SK-N-SH treated with all-trans-retinoic acid at 6 μM for 48 hours (cell line): ENCODE results near the gene RIMBP2.

Source experiments
- ATAC-seq: fragments of 200-7000 bp; cut with Tn5 transposase; 3 replicates; pipeline ENCODE4 v1.9.1; 2020; ENCODE audit warnings: mild to moderate bottlenecking, moderate library complexity
- ARNTL ChIP-seq: fragments of 450-650 bp; formaldehyde crosslinking; IDR thresholded peaks from 2 replicates; pipeline ENCODE4 v1.5.0; 2020; ENCODE audit warnings: low read depth, mild to moderate bottlenecking, moderate library complexity, borderline replicate concordance
- CSDC2 ChIP-seq: fragments of 250-450 bp; sonication (Bioruptor Pico); IDR thresholded peaks from 2 replicates; pipeline ENCODE4 v1.5.0; 2020; ENCODE audit warnings: mild to moderate bottlenecking, moderate library complexity
- ESRRG ChIP-seq: fragments of 250-450 bp; sonication (Bioruptor Pico); IDR thresholded peaks from 2 replicates; pipeline ENCODE4 v1.6.1; 2021; ENCODE audit warnings: mild to moderate bottlenecking
- ISL1 ChIP-seq: fragments of 250-450 bp; sonication (Bioruptor Pico); IDR thresholded peaks from 2 replicates; pipeline ENCODE4 v2.1.2; 2022; ENCODE audit warnings: mild to moderate bottlenecking, moderate library complexity
- OSR1 ChIP-seq: fragments of 250-450 bp; sonication (Bioruptor Pico); IDR thresholded peaks from 2 replicates; pipeline ENCODE4 v1.8.0; 2022; ENCODE audit warnings: moderate library complexity, mild to moderate bottlenecking, inconsistent platforms
- PPARA ChIP-seq: fragments of 250-450 bp; sonication (Bioruptor Pico); IDR thresholded peaks from 2 replicates; pipeline ENCODE4 v1.5.0; 2020; ENCODE audit warnings: mild to moderate bottlenecking, borderline replicate concordance
- RARB ChIP-seq: fragments of 250-450 bp; sonication (Bioruptor Pico); IDR thresholded peaks from 2 replicates; pipeline ENCODE4 v1.8.0; 2021; ENCODE audit warnings: mild to moderate bottlenecking, moderate library complexity
- SNAI2 ChIP-seq: fragments of 250-450 bp; sonication (Bioruptor Pico); IDR thresholded peaks from 2 replicates; pipeline ENCODE4 v1.5.0; 2020; ENCODE audit warnings: mild to moderate bottlenecking, moderate library complexity
- TCF4 ChIP-seq: fragments of 250-450 bp; sonication (Bioruptor Pico); IDR thresholded peaks from 2 replicates; pipeline ENCODE4 v1.8.0; 2021; ENCODE audit warnings: mild to moderate bottlenecking, moderate library complexity, borderline replicate concordance
- TOX ChIP-seq: fragments of 250-450 bp; sonication (Bioruptor Pico); IDR thresholded peaks from 2 replicates; pipeline ENCODE4 v1.8.0; 2021; ENCODE audit warnings: mild to moderate bottlenecking, moderate library complexity, borderline replicate concordance
- ZC3H10 ChIP-seq: fragments of 250-450 bp; sonication (Bioruptor Pico); IDR thresholded peaks from 2 replicates; pipeline ENCODE4 v1.5.1; 2021; ENCODE audit warnings: mild to moderate bottlenecking, moderate library complexity
- ZFP3 ChIP-seq: fragments of 250-450 bp; sonication (Bioruptor Pico); IDR thresholded peaks from 2 replicates; pipeline ENCODE4 v1.5.0; 2020; ENCODE audit warnings: mild to moderate bottlenecking, moderate library complexity
- ZFP30 ChIP-seq: fragments of 450-650 bp; formaldehyde crosslinking; IDR thresholded peaks from 2 replicates; pipeline ENCODE4 v1.5.0; 2022; ENCODE audit warnings: mild to moderate bottlenecking, moderate library complexity
- ZNF565 ChIP-seq: fragments of 450-650 bp; formaldehyde crosslinking; conservative IDR thresholded peaks from 2 replicates; pipeline ENCODE4 v1.5.0; 2020; ENCODE audit warnings: low read depth, mild to moderate bottlenecking, moderate library complexity
- ZNF70 ChIP-seq: fragments of 450-650 bp; formaldehyde crosslinking; IDR thresholded peaks from 2 replicates; pipeline ENCODE4 v1.5.0; 2020; ENCODE audit warnings: mild to moderate bottlenecking, moderate library complexity
- ZNF8 ChIP-seq: fragments of 450-650 bp; formaldehyde crosslinking; IDR thresholded peaks from 2 replicates; pipeline ENCODE4 v1.5.0; 2020; ENCODE audit warnings: mild to moderate bottlenecking, moderate library complexity
- TF ChIP-seq, protein P1 (sequence below): fragments of 250-450 bp; sonication (Bioruptor Pico); IDR thresholded peaks from 2 replicates; pipeline ENCODE4 v1.8.0; 2021; ENCODE audit warnings: low read depth, mild to moderate bottlenecking, moderate library complexity, borderline replicate concordance
- TF ChIP-seq, protein P2 (sequence below): fragments of 250-450 bp; sonication (Bioruptor Pico); IDR thresholded peaks from 2 replicates; pipeline ENCODE4 v1.5.1; 2020; ENCODE audit warnings: low read depth, mild to moderate bottlenecking, moderate library complexity
- TF ChIP-seq, protein P3 (sequence below): fragments of 250-450 bp; sonication (Bioruptor Pico); IDR thresholded peaks from 2 replicates; pipeline ENCODE4 v1.5.1; 2021; ENCODE audit warnings: mild to moderate bottlenecking, moderate library complexity
- TF ChIP-seq, protein P4 (sequence below): fragments of 250-450 bp; sonication (Bioruptor Pico); IDR thresholded peaks from 2 replicates; pipeline ENCODE4 v1.5.0; 2020; ENCODE audit warnings: mild to moderate bottlenecking, moderate library complexity
- TF ChIP-seq, protein P5 (sequence below): fragments of 250-450 bp; sonication (Bioruptor Pico); IDR thresholded peaks from 2 replicates; pipeline ENCODE4 v1.8.0; 2020; ENCODE audit warnings: mild to moderate bottlenecking, moderate library complexity, borderline replicate concordance

RIMBP2 gene

DNA sequence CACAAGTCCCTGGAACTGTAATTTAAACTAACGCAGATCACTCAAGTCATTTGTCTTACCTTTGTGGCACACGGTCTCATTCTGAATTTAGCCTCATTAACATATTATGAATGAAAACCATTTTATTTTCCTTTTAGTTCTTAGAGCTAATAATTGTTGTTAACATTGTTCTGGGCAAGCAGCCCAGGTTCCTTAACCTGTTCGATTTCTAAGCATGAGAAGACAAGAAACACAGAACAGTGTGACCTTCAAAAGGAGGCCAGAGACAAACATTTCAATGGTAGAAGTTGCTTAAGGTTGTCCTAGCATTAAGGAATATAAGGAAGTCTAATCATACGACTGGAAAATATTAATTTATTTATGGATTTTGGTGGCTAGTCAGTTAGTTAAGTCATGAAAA is 343.2 kb downstream of the RIMBP2 start:
- ATAC-seq = no peak
- TF ChIP-seq CSDC2 (no peak), ISL1 (CRISPR knock-in tag) (no peak), TCF4 (CRISPR knock-in tag) (no peak), ESRRG (CRISPR knock-in tag) (no peak), OSR1 (CRISPR knock-in tag) (no peak), RARB (CRISPR knock-in tag) (no peak), SNAI2 (CRISPR knock-in tag) (no peak), PPARA (no peak), ZC3H10 (no peak), ZNF70 (CRISPR knock-in tag) (no peak)
- TF ChIP-seq, protein P1, sequence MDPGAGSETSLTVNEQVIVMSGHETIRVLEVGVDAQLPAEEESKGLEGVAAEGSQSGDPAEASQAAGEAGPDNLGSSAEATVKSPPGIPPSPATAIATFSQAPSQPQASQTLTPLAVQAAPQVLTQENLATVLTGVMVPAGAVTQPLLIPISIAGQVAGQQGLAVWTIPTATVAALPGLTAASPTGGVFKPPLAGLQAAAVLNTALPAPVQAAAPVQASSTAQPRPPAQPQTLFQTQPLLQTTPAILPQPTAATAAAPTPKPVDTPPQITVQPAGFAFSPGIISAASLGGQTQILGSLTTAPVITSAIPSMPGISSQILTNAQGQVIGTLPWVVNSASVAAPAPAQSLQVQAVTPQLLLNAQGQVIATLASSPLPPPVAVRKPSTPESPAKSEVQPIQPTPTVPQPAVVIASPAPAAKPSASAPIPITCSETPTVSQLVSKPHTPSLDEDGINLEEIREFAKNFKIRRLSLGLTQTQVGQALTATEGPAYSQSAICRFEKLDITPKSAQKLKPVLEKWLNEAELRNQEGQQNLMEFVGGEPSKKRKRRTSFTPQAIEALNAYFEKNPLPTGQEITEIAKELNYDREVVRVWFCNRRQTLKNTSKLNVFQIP (CRISPR knock-in tag) = no peak

DNA sequence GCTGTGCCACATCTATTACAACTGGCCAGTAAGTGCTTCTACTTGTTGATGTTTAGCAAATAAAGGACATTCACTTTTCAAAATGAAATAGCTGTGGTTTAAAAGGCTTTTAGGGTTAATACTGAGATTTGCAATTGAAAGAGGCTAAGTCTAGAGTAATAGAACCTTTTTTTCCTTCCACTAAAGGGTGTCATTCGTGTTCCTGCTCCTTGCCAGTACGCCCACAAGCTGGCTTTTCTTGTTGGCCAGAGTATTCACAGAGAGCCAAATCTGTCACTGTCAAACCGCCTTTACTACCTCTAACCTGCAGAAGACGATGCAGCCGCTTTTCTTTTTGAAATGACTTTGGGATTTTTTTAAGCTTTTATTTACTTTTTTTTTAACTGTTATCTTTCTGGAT is 344.8 kb downstream of the RIMBP2 start:
- TF ChIP-seq, protein P2, sequence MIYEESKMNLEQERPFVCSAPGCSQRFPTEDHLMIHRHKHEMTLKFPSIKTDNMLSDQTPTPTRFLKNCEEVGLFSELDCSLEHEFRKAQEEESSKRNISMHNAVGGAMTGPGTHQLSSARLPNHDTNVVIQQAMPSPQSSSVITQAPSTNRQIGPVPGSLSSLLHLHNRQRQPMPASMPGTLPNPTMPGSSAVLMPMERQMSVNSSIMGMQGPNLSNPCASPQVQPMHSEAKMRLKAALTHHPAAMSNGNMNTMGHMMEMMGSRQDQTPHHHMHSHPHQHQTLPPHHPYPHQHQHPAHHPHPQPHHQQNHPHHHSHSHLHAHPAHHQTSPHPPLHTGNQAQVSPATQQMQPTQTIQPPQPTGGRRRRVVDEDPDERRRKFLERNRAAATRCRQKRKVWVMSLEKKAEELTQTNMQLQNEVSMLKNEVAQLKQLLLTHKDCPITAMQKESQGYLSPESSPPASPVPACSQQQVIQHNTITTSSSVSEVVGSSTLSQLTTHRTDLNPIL = no peak
- TF ChIP-seq ESRRG (CRISPR knock-in tag) (no peak), ZNF565 (CRISPR knock-in tag) (no peak), RARB (CRISPR knock-in tag) (no peak), ISL1 (CRISPR knock-in tag) (no peak), TOX (CRISPR knock-in tag) (no peak), CSDC2 (no peak), ZFP3 (CRISPR knock-in tag) (no peak), SNAI2 (CRISPR knock-in tag) (no peak), ZC3H10 (no peak), ZNF8 (CRISPR knock-in tag) (no peak)
- no peak for ATAC-seq

DNA sequence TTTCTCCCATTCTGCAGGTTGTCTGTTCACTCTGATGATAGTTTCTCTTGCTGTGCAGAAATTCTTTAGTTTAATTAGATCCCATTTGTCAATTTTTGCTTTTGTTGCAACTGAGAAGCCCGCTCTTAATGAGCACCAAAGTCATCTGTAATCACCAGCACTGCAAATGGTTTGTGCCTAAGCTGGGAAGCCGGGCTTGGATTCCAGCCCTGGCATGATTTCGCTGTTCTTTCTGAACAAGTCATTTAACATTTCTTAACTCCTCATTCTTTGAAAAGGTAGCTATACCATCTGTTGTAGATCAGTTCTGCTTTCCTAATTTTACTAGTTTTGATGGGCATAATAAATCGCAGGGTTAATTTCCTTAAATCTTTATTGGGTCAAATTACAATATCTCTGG is 346.3 kb downstream of the RIMBP2 start:
- TF ChIP-seq ZNF8 (CRISPR knock-in tag) (no peak), ZFP30 (no peak), ARNTL (CRISPR knock-in tag) (no peak), ZNF565 (CRISPR knock-in tag) (no peak), CSDC2 (no peak), PPARA (no peak), ISL1 (CRISPR knock-in tag) (no peak), SNAI2 (CRISPR knock-in tag) (no peak), RARB (CRISPR knock-in tag) (no peak), TOX (CRISPR knock-in tag) (no peak), TCF4 (CRISPR knock-in tag) (no peak)
- TF ChIP-seq, protein P3, sequence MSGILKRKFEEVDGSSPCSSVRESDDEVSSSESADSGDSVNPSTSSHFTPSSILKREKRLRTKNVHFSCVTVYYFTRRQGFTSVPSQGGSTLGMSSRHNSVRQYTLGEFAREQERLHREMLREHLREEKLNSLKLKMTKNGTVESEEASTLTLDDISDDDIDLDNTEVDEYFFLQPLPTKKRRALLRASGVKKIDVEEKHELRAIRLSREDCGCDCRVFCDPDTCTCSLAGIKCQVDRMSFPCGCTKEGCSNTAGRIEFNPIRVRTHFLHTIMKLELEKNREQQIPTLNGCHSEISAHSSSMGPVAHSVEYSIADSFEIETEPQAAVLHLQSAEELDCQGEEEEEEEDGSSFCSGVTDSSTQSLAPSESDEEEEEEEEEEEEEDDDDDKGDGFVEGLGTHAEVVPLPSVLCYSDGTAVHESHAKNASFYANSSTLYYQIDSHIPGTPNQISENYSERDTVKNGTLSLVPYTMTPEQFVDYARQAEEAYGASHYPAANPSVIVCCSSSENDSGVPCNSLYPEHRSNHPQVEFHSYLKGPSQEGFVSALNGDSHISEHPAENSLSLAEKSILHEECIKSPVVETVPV (CRISPR knock-in tag) = no peak
- TF ChIP-seq, protein P1 (CRISPR knock-in tag) = no peak
- TF ChIP-seq, protein P4, sequence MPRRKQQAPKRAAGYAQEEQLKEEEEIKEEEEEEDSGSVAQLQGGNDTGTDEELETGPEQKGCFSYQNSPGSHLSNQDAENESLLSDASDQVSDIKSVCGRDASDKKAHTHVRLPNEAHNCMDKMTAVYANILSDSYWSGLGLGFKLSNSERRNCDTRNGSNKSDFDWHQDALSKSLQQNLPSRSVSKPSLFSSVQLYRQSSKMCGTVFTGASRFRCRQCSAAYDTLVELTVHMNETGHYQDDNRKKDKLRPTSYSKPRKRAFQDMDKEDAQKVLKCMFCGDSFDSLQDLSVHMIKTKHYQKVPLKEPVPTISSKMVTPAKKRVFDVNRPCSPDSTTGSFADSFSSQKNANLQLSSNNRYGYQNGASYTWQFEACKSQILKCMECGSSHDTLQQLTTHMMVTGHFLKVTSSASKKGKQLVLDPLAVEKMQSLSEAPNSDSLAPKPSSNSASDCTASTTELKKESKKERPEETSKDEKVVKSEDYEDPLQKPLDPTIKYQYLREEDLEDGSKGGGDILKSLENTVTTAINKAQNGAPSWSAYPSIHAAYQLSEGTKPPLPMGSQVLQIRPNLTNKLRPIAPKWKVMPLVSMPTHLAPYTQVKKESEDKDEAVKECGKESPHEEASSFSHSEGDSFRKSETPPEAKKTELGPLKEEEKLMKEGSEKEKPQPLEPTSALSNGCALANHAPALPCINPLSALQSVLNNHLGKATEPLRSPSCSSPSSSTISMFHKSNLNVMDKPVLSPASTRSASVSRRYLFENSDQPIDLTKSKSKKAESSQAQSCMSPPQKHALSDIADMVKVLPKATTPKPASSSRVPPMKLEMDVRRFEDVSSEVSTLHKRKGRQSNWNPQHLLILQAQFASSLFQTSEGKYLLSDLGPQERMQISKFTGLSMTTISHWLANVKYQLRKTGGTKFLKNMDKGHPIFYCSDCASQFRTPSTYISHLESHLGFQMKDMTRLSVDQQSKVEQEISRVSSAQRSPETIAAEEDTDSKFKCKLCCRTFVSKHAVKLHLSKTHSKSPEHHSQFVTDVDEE (CRISPR knock-in tag) = no peak
- TF ChIP-seq, protein P5, sequence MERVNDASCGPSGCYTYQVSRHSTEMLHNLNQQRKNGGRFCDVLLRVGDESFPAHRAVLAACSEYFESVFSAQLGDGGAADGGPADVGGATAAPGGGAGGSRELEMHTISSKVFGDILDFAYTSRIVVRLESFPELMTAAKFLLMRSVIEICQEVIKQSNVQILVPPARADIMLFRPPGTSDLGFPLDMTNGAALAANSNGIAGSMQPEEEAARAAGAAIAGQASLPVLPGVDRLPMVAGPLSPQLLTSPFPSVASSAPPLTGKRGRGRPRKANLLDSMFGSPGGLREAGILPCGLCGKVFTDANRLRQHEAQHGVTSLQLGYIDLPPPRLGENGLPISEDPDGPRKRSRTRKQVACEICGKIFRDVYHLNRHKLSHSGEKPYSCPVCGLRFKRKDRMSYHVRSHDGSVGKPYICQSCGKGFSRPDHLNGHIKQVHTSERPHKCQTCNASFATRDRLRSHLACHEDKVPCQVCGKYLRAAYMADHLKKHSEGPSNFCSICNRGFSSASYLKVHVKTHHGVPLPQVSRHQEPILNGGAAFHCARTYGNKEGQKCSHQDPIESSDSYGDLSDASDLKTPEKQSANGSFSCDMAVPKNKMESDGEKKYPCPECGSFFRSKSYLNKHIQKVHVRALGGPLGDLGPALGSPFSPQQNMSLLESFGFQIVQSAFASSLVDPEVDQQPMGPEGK = no peak
- TF ChIP-seq, protein P2 = no peak
- ATAC-seq = no peak
